H1 (cell line): ENCODE measurements around the gene ASCC3. TPM values are rescaled to one million over a fixed set of nuclear protein-coding genes. Genes with fewer than 3 reads are reported as not detected.

Experiments used
- CTCF ChIA-PET: fragments of 300-600 bp; sonication (Branson Sonifier 250); formaldehyde crosslinking; loops from one replicate; lab custom pipeline; 2021; ENCODE audit not compliant: partially characterized antibody; lab: Charles Lee
- POLR2A ChIA-PET: fragments of 300-600 bp; sonication (Branson Sonifier 250); formaldehyde crosslinking; loops from one replicate; lab custom pipeline; 2021; ENCODE audit warnings: inconsistent platforms; ENCODE audit not compliant: partially characterized antibody; lab: Charles Lee
- DNase-seq, 2 experiments: peaks; one replicate each; pipeline versions ENCODE4 v3.0.0 to v3.0.0-alpha.2; 2010 to 2022; ENCODE audit warnings: low spot score in 2 of 2, low read depth in 1 of 2, mixed read lengths in 1 of 2
- FAIRE-seq: peaks from 2 replicates; lab custom pipeline; 2011; peaks lifted over from hg19 to GRCh38; lab: Jason Lieb, UNC
- H2AFZ ChIP-seq: 2 replicates; pipeline ENCODE4 v1.8.1; 2012; ENCODE audit warnings: low read length, inconsistent platforms
- H2AK5ac ChIP-seq: 2 replicates; pipeline ENCODE4 v1.6.1; 2013; ENCODE audit warnings: low read depth, low read length
- H2BK120ac ChIP-seq: replicated peaks from 2 replicates; pipeline ENCODE3; 2013; ENCODE audit warnings: low read depth, low read length, inconsistent platforms
- H2BK12ac ChIP-seq: 2 replicates; pipeline ENCODE4 v1.6.1; 2013; ENCODE audit warnings: low read depth, low read length
- H2BK15ac ChIP-seq: 2 replicates; pipeline ENCODE4 v1.6.1; 2013; ENCODE audit warnings: low read length
- H2BK20ac ChIP-seq: 2 replicates; pipeline ENCODE4 v1.6.1; 2013; ENCODE audit warnings: low read length
- H2BK5ac ChIP-seq: 2 replicates; pipeline ENCODE4 v1.6.1; 2013; ENCODE audit warnings: low read depth, low read length
- H3K14ac ChIP-seq: 2 replicates; pipeline ENCODE4 v1.6.1; 2013; ENCODE audit warnings: inconsistent platforms; ENCODE audit not compliant: insufficient read length
- H3K18ac ChIP-seq: 2 replicates; pipeline ENCODE4 v1.6.1; 2013; ENCODE audit warnings: low read length; ENCODE audit errors: extremely low read depth
- H3K23ac ChIP-seq: 2 replicates; pipeline ENCODE4 v1.6.1; 2013; ENCODE audit warnings: inconsistent platforms; ENCODE audit not compliant: insufficient read length
- H3K23me2 ChIP-seq: 2 replicates; pipeline ENCODE4 v1.6.1; 2013; ENCODE audit warnings: low read depth, low read length
- H3K27ac ChIP-seq: 2 replicates; pipeline ENCODE4 v1.6.1; 2011; ENCODE audit warnings: low read depth, low read length, inconsistent platforms
- H3K27me3 ChIP-seq, 4 experiments: replicated peaks in 1 of 4; 1 replicate in 1 of 4; 2 replicates in 3 of 4; pipeline versions ENCODE4 v1.6.1 to v1.8.1; 2011 to 2013; ENCODE audit warnings: low read length in 3 of 4, mild to moderate bottlenecking in 3 of 4, inconsistent platforms in 2 of 4, mixed read lengths in 2 of 4, moderate library complexity in 1 of 4; ENCODE audit not compliant: control insufficient read depth in 3 of 4, insufficient read depth in 3 of 4; ENCODE audit errors: extremely low read depth in 1 of 4
- H3K36me3 ChIP-seq, 4 experiments: 2 replicates each; pipeline versions ENCODE4 v1.6.1 to v1.8.1; 2011 to 2013; ENCODE audit warnings: mild to moderate bottlenecking in 4 of 4, low read length in 3 of 4, moderate library complexity in 2 of 4, control low read depth in 1 of 4, inconsistent platforms in 1 of 4; ENCODE audit not compliant: insufficient read depth in 4 of 4, control insufficient read depth in 2 of 4
- H3K4ac ChIP-seq: replicated peaks from 2 replicates; pipeline ENCODE3; 2013; ENCODE audit warnings: low read length, low read depth, mixed read lengths, inconsistent platforms; ENCODE audit not compliant: insufficient read length
- H3K4me1 ChIP-seq, 4 experiments: replicated peaks in 1 of 4; 1 replicate in 1 of 4; 2 replicates in 3 of 4; pipeline versions ENCODE4 v1.6.1 to v1.8.1; 2011 to 2013; ENCODE audit warnings: low read length in 3 of 4, inconsistent platforms in 2 of 4, mixed read lengths in 1 of 4; ENCODE audit not compliant: insufficient read depth in 4 of 4, control insufficient read depth in 3 of 4
- H3K4me2 ChIP-seq, 2 experiments: 2 replicates each; pipeline versions ENCODE4 v1.6.1 to v1.8.1; 2011 to 2013; ENCODE audit warnings: low read depth in 2 of 2, low read length in 2 of 2, control low read depth in 1 of 2, inconsistent platforms in 1 of 2, mild to moderate bottlenecking in 1 of 2; ENCODE audit not compliant: insufficient read depth in 1 of 2
- H3K4me3 ChIP-seq, 4 experiments: fragments of 200-600, 300-600 bp in 1 of 4; sonication (generic), shearing (Covaris generic), sonication (Bioruptor Twin) in 1 of 4; 2 replicates each; pipeline versions ENCODE4 v1.5.1 to v1.8.1; 2011 to 2016; ENCODE audit warnings: low read length in 4 of 4, low read depth in 3 of 4, control low read depth in 2 of 4, inconsistent platforms in 2 of 4, mild to moderate bottlenecking in 2 of 4, mixed read lengths in 1 of 4, moderate library complexity in 1 of 4; ENCODE audit not compliant: insufficient read depth in 2 of 4; ENCODE audit errors: extremely low read depth in 1 of 4
- H3K56ac ChIP-seq: replicated peaks from 2 replicates; pipeline ENCODE3; 2013; ENCODE audit warnings: low read depth, mild to moderate bottlenecking, mixed read lengths, low read length, inconsistent platforms; ENCODE audit not compliant: insufficient read length
- H3K79me1 ChIP-seq: 2 replicates; pipeline ENCODE4 v1.6.1; 2013; ENCODE audit warnings: low read depth, low read length, control low read depth
- H3K79me2 ChIP-seq, 2 experiments: 2 replicates each; pipeline versions ENCODE4 v1.6.1 to v1.8.1; 2012 to 2013; ENCODE audit warnings: low read length in 2 of 2, mild to moderate bottlenecking in 2 of 2, inconsistent platforms in 1 of 2; ENCODE audit not compliant: insufficient read depth in 2 of 2, control insufficient read depth in 1 of 2
- H3K9ac ChIP-seq, 4 experiments: replicated peaks in 1 of 4; 1 replicate in 1 of 4; 2 replicates in 3 of 4; pipeline versions ENCODE4 v1.6.1 to v1.8.1; 2011 to 2013; ENCODE audit warnings: low read depth in 3 of 4, low read length in 3 of 4, control low read depth in 2 of 4, mild to moderate bottlenecking in 2 of 4, moderate library complexity in 2 of 4, inconsistent platforms in 1 of 4; ENCODE audit errors: extremely low read depth in 1 of 4
- H3K9me3 ChIP-seq, 2 experiments: 2 replicates each; pipeline versions ENCODE4 v1.6.1 to v1.8.1; 2012 to 2013; ENCODE audit warnings: mild to moderate bottlenecking in 2 of 2, moderate library complexity in 2 of 2, control low read depth in 1 of 2, inconsistent platforms in 1 of 2, low read depth in 1 of 2, low read length in 1 of 2, mixed read lengths in 1 of 2; ENCODE audit not compliant: insufficient read depth in 2 of 2
- H4K20me1 ChIP-seq, 2 experiments: replicated peaks in 1 of 2; 2 replicates each; pipeline versions ENCODE3 to v1.8.1; 2011 to 2013; ENCODE audit warnings: inconsistent platforms in 2 of 2, low read length in 2 of 2, mild to moderate bottlenecking in 1 of 2; ENCODE audit not compliant: insufficient read depth in 2 of 2, control insufficient read depth in 1 of 2
- H4K5ac ChIP-seq: 2 replicates; pipeline ENCODE4 v1.6.1; 2013; ENCODE audit warnings: low read length, low read depth, mixed read lengths, inconsistent platforms; ENCODE audit not compliant: insufficient read length
- H4K8ac ChIP-seq: 2 replicates; pipeline ENCODE4 v1.8.0; 2013; ENCODE audit warnings: mild to moderate bottlenecking, moderate library complexity, low read length, inconsistent platforms; ENCODE audit not compliant: insufficient read depth; ENCODE audit errors: extremely low read depth
- H4K91ac ChIP-seq: replicated peaks from 2 replicates; pipeline ENCODE3; 2013; ENCODE audit warnings: low read length, mixed read lengths, inconsistent platforms; ENCODE audit not compliant: insufficient read length
- CBX5 ChIP-seq: fragments of 300-800, 300-1000 bp; sonication (generic); IDR thresholded peaks from 2 replicates; pipeline ENCODE4 v1.7.1; 2016; ENCODE audit warnings: antibody characterized with exemption, low read length, low read depth
- WGBS, 2 experiments: shearing (Covaris generic) in 1 of 2; methylation state at CpG; one replicate each; pipeline versions ENCODE4 v1.1.6 to v1.1.7; 2013 to 2015; ENCODE audit warnings: low lambda C conversion rate in 2 of 2, mixed read lengths in 2 of 2, inconsistent platforms in 1 of 2, low coverage in 1 of 2, missing lambda C conversion rate in 1 of 2; ENCODE audit not compliant: insufficient replicate concordance in 2 of 2, insufficient coverage in 1 of 2, insufficient read length in 1 of 2; ENCODE audit errors: extremely low coverage in 1 of 2, missing lambda C conversion rate in 1 of 2; 5-methylcytosine and 5-hydroxymethylcytosine counted together
- polyA plus RNA-seq, 7 experiments: library from polyadenylated mRNA; depleted of rRNA in 3 of 7; stranded (reverse) in 5 of 7; unstranded in 2 of 7; fragments of >200 nt in 5 of 7; fragments of 200-250 nt in 2 of 7; gene quantifications; 1 replicate in 5 of 7; 2 replicates in 1 of 7; 4 replicates in 1 of 7; pipeline versions ENCODE4 v1.2.1 to v1.2.3, GENCODE V29; 2011 to 2013; ENCODE audit warnings: missing spikeins in 2 of 7, mixed read lengths in 2 of 7
- total RNA-seq: library from RNA; stranded (reverse); fragmentation: NEBNext Ultra II Directional; extraction: Animal tissue kit (Norgen Biotek cat#: 25700); gene quantifications from 2 replicates; pipeline ENCODE4 v1.2.1, GENCODE V29; 2021
- TF ChIP-seq, protein P1 (sequence below): IDR thresholded peaks from 2 replicates; pipeline ENCODE4 v1.6.1; 2012; ENCODE audit warnings: inconsistent platforms

The ASCC3 gene
- total and polyA plus RNA-seq, 2 of the 8 experiments (the other 6 are each of a cell fraction or from before 2014, with no cell fraction given), result 37.5 to 77.8 TPM

DNA sequence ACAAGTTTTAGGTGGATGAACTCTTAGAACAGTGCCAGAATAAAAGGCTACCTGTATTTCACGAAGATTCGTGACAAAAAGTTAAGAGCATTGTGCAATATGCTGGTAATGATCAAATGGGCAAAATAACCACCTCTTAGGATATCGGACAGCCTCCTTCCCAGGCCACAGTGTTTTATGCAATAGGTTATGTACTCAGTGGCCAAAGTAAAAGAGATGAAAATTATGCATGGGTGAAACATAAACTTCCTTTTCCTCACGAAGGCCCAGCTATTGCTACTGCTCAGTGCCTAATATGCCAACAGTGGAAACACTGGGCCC lies 262.8 kb downstream of the ASCC3 start:
- no peak for TF ChIP-seq CBX5
- TF ChIP-seq, protein P1, sequence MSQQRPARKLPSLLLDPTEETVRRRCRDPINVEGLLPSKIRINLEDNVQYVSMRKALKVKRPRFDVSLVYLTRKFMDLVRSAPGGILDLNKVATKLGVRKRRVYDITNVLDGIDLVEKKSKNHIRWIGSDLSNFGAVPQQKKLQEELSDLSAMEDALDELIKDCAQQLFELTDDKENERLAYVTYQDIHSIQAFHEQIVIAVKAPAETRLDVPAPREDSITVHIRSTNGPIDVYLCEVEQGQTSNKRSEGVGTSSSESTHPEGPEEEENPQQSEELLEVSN, result no peak
- Histone ChIP-seq H3K18ac (no peak overlapping the region), H3K27ac (no peak overlapping the region), H2BK12ac (no peak overlapping the region), H3K56ac (no peak overlapping the region), H3K9ac (no peak overlapping the region), H2BK20ac (no peak overlapping the region), H3K14ac (no peak overlapping the region), H2AK5ac (no peak overlapping the region), H3K79me1 (no peaks in the 10 kb centered on the region), H3K4me3 (no peak overlapping the region), H2BK15ac (no peak overlapping the region), H3K23ac (no peak overlapping the region), H4K20me1 (peaks cover 0 to 1% of the 10 kb centered on the region in 2 experiments), H3K4ac (no peak overlapping the region), H3K79me2 (no peaks in the 10 kb centered on the region), H3K27me3 (no peaks in the 10 kb centered on the region), H2AFZ (no peak overlapping the region), H4K91ac (no peak overlapping the region), H3K36me3 (peaks cover 0 to 8% (median 2%) of the 10 kb centered on the region in 4 experiments; a peak in 3 of 8 replicates), H3K23me2 (no peaks in the 10 kb centered on the region), H4K5ac (no peak overlapping the region), H3K4me2 (no peak overlapping the region), H4K8ac (no peak overlapping the region), H2BK120ac (no peak overlapping the region), H2BK5ac (no peak overlapping the region), H3K9me3 (0 out of 4 replicates have a peak, but pooled peaks cover 0 to 3% of the 10 kb centered on the region in 2 experiments), H3K4me1 (no peaks in the 10 kb centered on the region)
- CTCF ChIA-PET, result interaction anchor here (1.3 kb wide), 1 partner anchor 46 kb away, joined by 3 read pairs; no protein-coding TSS in a partner anchor
- DNase-seq, result no peak
- 93% methylated on average over 4 of the region's 4 CpGs; no CpG with 5 or more reads in 1 of the 2 experiments for WGBS, 2 experiments
- FAIRE-seq, result no peak
- POLR2A ChIA-PET, result no interaction called here
